Adrenal gland (tissue), 12 donors: ENCODE results near the gene CRADD. TPM values are rescaled to one million over a fixed set of nuclear protein-coding genes. Genes with fewer than 3 reads are reported as not detected.
A peak's percentile ranks its signal among the peaks of the same experiment; 100 is the strongest.

Experiments used
- DNase-seq, 7 donors: peaks; one replicate each; pipeline ENCODE4 v3.0.0-alpha.2; 2019 to 2020
- H3K27ac ChIP-seq, 5 donors: fragments of 200-600 bp; sonication (generic) in 4 of 5; 1 replicate in 3 of 5; 2 replicates in 2 of 5; pipeline versions ENCODE4 v1.5.1 to v1.8.0; 2016 to 2020; ENCODE audit warnings: mild to moderate bottlenecking in 1 of 5
- H3K27me3 ChIP-seq: fragments of 200-600 bp; 2 replicates; pipeline ENCODE4 v1.8.0; 2021
- H3K36me3 ChIP-seq, 2 donors: fragments of 200-600 bp; replicated peaks in 1 of 2; 1 replicate in 1 of 2; 2 replicates in 1 of 2; pipeline versions ENCODE4 v1.5.1 to v1.8.0; 2018 to 2022
- H3K4me1 ChIP-seq, 2 donors: fragments of 200-600 bp; replicated peaks in 1 of 2; 1 replicate in 1 of 2; 2 replicates in 1 of 2; pipeline versions ENCODE4 v1.5.1 to v1.8.0; 2018 to 2021
- H3K4me3 ChIP-seq, 4 donors: fragments of 200-600 bp; sonication (generic) in 3 of 4; one replicate each; pipeline ENCODE4 v1.5.1; 2016 to 2018
- H3K9me3 ChIP-seq, 3 donors: fragments of 200-600 bp; sonication (generic) in 1 of 3; replicated peaks in 1 of 3; 1 replicate in 2 of 3; 2 replicates in 1 of 3; pipeline versions ENCODE4 v1.5.1 to v1.8.0; 2016 to 2021
- POLR2A ChIP-seq, 2 donors: fragments of 450-650 bp; IDR thresholded peaks; one replicate each; pipeline ENCODE4 v1.6.1; 2017; ENCODE audit warnings: antibody characterized with exemption in 2 of 2, mild to moderate bottlenecking in 2 of 2, moderate library complexity in 1 of 2
- WGBS, 4 donors: extraction: QIAGEN DNeasy Blood & Tissue Kit in 2 of 4; methylation state at CpG; one replicate each; pipeline versions ENCODE4 v1.1.5 to v1.1.7; 2013 to 2017; 5-methylcytosine and 5-hydroxymethylcytosine counted together
- intact Hi-C, 2 donors: fragments of 100-400 bp; cut with DNase I; formaldehyde crosslinking; loops; one replicate each; pipeline versions ENCODE4 v1.14.1 to v1.15.0; 2022 to 2023
- polyA plus RNA-seq, 3 donors: library from polyadenylated mRNA; stranded (reverse); fragments of 200-250 nt in 2 of 3; fragments of 350-450 nt in 1 of 3; fragmentation: Illumina TruSeq in 1 of 3; extraction: RNeasy Lipid Tissue Mini Kit (QIAGEN cat#74804) in 1 of 3; gene quantifications; one replicate each; pipeline ENCODE4 v1.2.3, GENCODE V29; 2013 to 2014
- total RNA-seq, 9 donors: library from RNA; depleted of rRNA in 4 of 9; stranded (reverse); fragments of >200 nt in 4 of 9; fragments of 120-200 nt in 1 of 9; fragmentation: NEBNext Ultra II Directional in 1 of 9; extraction: Animal tissue kit (Norgen Biotek cat#: 25700) in 1 of 9; gene quantifications; one replicate each; pipeline versions ENCODE4 v1.1.0 to v1.2.4, GENCODE V29; 2013 to 2023
- TF ChIP-seq, protein P1 (sequence below), 6 experiments: fragments of 450-650 bp in 4 of 6; fragments of 200-600 bp in 2 of 6; sonication (generic) in 1 of 6; IDR thresholded peaks; 1 replicate in 5 of 6; 2 replicates in 1 of 6; pipeline versions ENCODE4 v1.5.1 to v1.8.0; 2016 to 2021; ENCODE audit warnings: antibody characterized with exemption in 6 of 6, mild to moderate bottlenecking in 2 of 6, moderate library complexity in 1 of 6
- donor health status: healthy with polysubstance abuse.
- donor health status: Bipolar disorder and iron deficiency.
- donor health status: DM: yes; HTN: yes; CAD: no.
- donor health status: DM: no; HTN: no; CAD: no.
- donor health status: DM: no; HTN: no; CAD: no.
- donor health status: DM: yes; HTN: yes; CAD: no.

The CRADD gene
- total and polyA plus RNA-seq, 12 donors: 7.3 to 70.1 (median 35.8) TPM

DNA sequence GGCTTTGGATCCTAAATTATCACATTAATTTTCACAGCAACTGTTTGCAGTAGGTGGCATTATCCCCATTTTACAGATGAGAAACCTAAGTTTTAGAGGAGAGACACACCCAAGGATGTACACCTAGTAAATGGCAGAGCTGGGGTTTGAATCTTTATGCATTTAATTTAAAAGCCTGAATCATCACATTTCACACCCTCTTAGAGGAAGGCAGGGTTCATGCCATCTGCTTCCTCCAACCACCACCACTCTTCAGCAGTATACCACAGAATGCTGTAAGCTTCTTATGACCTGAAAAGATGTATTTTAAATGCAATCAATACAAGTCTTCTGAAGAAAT, 90.3 kb downstream of the CRADD start:
- no peak for DNase-seq
- no peak for TF ChIP-seq POLR2A (IDR thresholded peaks at IDR 0.05)
- TF ChIP-seq, protein P1, sequence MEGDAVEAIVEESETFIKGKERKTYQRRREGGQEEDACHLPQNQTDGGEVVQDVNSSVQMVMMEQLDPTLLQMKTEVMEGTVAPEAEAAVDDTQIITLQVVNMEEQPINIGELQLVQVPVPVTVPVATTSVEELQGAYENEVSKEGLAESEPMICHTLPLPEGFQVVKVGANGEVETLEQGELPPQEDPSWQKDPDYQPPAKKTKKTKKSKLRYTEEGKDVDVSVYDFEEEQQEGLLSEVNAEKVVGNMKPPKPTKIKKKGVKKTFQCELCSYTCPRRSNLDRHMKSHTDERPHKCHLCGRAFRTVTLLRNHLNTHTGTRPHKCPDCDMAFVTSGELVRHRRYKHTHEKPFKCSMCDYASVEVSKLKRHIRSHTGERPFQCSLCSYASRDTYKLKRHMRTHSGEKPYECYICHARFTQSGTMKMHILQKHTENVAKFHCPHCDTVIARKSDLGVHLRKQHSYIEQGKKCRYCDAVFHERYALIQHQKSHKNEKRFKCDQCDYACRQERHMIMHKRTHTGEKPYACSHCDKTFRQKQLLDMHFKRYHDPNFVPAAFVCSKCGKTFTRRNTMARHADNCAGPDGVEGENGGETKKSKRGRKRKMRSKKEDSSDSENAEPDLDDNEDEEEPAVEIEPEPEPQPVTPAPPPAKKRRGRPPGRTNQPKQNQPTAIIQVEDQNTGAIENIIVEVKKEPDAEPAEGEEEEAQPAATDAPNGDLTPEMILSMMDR (IDR thresholded peaks at IDR 0.05): no peak
- Histone ChIP-seq H3K36me3 (no peaks in the 10 kb centered on the region), H3K27ac (peak overlapping the region in 4 of 5 donors; percentile 35 to 64 (median 60)), H3K9me3 (no peaks in the 10 kb centered on the region), H3K4me3 (no peak overlapping the region), H3K27me3 (no peaks in the 10 kb centered on the region), H3K4me1 (peaks cover 14 to 48% of the 10 kb centered on the region in 2 donors)
- intact Hi-C loops: no loop called here

DNA sequence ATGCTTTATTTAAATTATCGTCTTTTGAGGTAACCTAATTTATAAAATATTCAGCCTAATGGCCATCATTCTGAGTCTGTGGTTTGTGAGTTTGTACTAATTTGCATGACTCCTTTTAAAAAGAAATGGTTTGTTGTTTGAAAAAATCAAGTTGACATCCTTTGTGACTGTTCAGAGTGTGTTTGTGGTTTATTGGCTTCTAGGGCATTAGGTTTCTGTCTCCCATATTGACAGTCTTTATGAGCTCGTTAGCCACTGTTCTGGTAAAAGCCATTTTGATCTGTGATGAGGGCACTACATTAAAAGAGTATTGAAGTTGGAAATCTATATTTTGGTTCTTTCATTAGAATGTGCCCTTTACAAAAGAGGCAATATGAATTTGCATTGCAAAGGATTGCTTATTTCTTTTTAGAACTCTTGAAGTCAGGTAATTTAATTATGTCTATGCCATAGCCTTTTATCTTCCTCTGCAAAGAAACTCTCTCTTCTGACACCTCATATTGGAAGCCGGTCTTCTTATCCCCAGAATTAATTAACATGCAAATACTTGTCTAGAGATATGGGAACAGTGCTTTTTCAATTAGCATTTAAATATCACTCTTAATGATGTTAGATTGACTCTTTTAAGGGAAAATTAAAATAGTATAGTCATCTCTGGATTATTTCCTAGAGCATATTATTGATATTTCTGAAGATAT, 95.0 kb downstream of the CRADD start:
- no peak for DNase-seq
- Histone ChIP-seq H3K27ac (peak overlapping the region in 1 of 5 donors; percentile 74), H3K27me3 (no peaks in the 10 kb centered on the region), H3K4me3 (no peak overlapping the region), H3K4me1 (peaks cover 16 to 48% of the 10 kb centered on the region in 2 donors), H3K36me3 (no peaks in the 10 kb centered on the region), H3K9me3 (no peaks in the 10 kb centered on the region)
- 89 to 95% (median 94%) methylated on average over 3 of the region's 3 CpGs for WGBS, 4 donors
- TF ChIP-seq, protein P1 (IDR thresholded peaks at IDR 0.05): no peak
- no peak for TF ChIP-seq POLR2A (IDR thresholded peaks at IDR 0.05)
- intact Hi-C loops: no loop called here

DNA sequence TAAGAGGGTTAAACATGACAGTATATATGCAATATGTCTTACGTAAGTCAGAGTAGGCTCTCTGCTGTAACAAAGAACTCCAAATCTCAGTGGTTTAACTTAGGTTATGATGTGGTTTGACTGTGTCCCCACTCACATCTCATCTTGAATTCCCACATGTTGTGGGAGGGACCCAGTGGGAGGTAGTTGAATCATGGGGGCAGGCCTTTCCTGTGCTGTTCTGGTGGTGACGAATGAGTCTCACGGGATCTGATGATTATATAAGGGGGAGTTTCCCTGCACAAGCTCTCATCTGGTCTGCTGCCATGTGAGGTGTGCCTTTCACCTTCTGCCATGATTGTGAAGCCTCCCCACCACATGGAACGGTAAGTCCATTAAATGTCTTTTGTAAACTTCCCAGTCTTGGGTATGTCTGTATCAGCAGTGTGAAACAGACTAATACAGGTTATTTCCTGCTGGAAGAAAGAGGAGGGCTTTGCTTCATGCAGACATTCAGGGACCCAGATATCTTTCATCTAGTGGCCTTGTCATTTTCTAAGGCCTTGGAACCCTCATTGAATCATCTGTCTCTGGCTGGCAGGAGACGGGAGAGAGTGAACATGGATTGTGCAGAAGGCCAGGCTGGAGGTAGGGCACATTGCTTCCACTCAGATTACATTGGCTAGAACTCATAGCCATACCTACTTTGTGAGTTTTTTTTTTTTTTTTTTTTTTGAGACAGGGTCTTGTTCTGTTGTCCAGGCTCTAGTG, 96.1 kb downstream of the CRADD start:
- 41 to 53% (median 49%) methylated on average over 5 of the region's 5 CpGs for WGBS, 4 donors
- Histone ChIP-seq H3K27ac (peak overlapping the region in 4 of 5 donors; percentile 9 to 80 (median 64)), H3K9me3 (no peaks in the 10 kb centered on the region), H3K27me3 (no peaks in the 10 kb centered on the region), H3K4me3 (no peak overlapping the region), H3K4me1 (peaks cover 21 to 48% of the 10 kb centered on the region in 2 donors), H3K36me3 (no peaks in the 10 kb centered on the region)
- intact Hi-C loops: no loop called here
- peak; percentile 47 to 81 (median 61) for DNase-seq
- TF ChIP-seq POLR2A (IDR thresholded peaks at IDR 0.05): peak in 1 of 2 donors; percentile 11
- TF ChIP-seq, protein P1 (IDR thresholded peaks at IDR 0.05): no peak

DNA sequence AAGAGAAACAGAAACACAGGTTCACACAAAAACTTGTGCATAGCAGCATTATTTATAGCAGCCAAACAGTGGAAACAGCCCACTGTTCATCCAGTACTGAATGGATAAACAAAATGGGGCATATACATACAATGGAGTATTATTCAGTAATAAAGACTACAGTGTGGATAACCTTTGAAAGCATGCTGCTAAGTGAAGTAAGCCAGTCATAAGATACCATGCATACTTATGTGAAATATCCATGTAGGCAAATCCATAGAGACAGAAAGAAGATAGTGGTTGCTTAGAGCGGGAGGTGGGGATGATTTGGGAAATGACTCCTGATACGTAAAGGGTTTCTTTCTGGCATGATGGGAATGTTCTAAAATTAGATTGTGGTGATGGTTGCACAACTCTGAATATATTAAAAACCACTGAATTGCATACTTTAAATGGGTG, 99.4 kb downstream of the CRADD start:
- intact Hi-C loops: no loop called here
- WGBS, 4 donors: 52 to 65% (median 56%) methylated on average over 2 of the region's 2 CpGs
- peaks cover 32 to 53% of the 10 kb centered on the region in 2 donors for H3K4me1 ChIP-seq
- H3K36me3 ChIP-seq: no peaks in the 10 kb centered on the region
- H3K9me3 ChIP-seq: no peaks in the 10 kb centered on the region
- H3K27me3 ChIP-seq: no peaks in the 10 kb centered on the region
- H3K4me3 ChIP-seq: no peak overlapping the region
- TF ChIP-seq POLR2A (IDR thresholded peaks at IDR 0.05): no peak
- TF ChIP-seq, protein P1 (IDR thresholded peaks at IDR 0.05): no peak
- peak overlapping the region in 4 of 5 donors; percentile 64 to 95 (median 84) for H3K27ac ChIP-seq
- no peak for DNase-seq
